Uterus (tissue), 2 donors: ENCODE measurements around the gene ZFPM1.

ENCODE experiments used
- CTCF ChIP-seq, 4 experiments: fragments of 200-600 bp in 2 of 4; fragments of 450-650 bp in 2 of 4; sonication (generic) in 2 of 4; IDR thresholded peaks; one replicate each; pipeline ENCODE4 v1.5.1; 2016 to 2019; ENCODE audit warnings: antibody characterized with exemption in 4 of 4, mild to moderate bottlenecking in 2 of 4, moderate library complexity in 1 of 4
- POLR2A ChIP-seq, 2 donors: fragments of 450-650 bp; IDR thresholded peaks; one replicate each; pipeline ENCODE4 v1.6.1; 2016; ENCODE audit warnings: antibody characterized with exemption in 2 of 2, mild to moderate bottlenecking in 1 of 2, moderate library complexity in 1 of 2

DNA sequence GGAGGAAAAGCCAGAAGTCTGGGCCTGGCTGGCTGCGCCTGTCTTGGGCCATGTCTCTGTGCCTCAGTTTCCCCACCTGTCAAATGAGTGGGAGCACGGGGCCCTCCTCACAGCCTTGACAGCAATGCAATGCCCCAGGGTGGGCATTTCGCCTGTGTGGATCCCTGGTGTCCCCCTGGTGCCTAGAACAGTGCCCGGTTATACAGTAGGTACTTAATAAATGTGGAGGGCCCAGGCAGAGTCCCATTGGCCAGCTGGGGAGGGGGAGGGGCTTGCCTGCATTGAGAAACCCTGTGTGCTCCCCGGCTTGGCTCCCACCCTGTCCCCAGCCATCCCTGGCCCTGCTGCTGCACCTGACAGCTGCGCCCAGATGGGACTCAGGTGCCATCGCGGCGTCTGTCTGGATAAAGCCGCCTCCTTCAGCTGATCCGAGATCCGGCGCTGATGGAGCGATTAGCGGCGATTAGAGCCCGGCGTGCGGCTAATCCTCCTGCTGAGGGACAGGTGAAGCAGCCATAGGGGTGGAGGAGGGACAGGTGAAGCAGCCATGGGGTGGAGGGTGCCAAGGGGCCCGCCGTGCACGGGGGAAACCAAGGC, 12.4 kb downstream of the ZFPM1 start:
- TF ChIP-seq CTCF (IDR thresholded peaks at IDR 0.05) (no peak), POLR2A (IDR thresholded peaks at IDR 0.05) (no peak)
